AG09309 (cell line): ENCODE data around the gene TMEM183A.

Experiments
- DNase-seq: peaks from one replicate; pipeline ENCODE4 v3.0.0-alpha.2; 2010; ENCODE audit warnings: low read depth
- H3K4me3 ChIP-seq: 2 replicates; pipeline ENCODE4 v1.5.1; 2011; ENCODE audit warnings: mild to moderate bottlenecking, low read depth, low read length, moderate library complexity; ENCODE audit not compliant: control insufficient read depth
- TF ChIP-seq, protein P1 (sequence below): IDR thresholded peaks from 2 replicates; pipeline ENCODE4 v1.5.1; 2011; ENCODE audit warnings: mild to moderate bottlenecking, low read depth, low read length, inconsistent platforms; ENCODE audit not compliant: insufficient read depth, control insufficient read depth; ENCODE audit errors: missing control alignments

Gene TMEM183A

DNA sequence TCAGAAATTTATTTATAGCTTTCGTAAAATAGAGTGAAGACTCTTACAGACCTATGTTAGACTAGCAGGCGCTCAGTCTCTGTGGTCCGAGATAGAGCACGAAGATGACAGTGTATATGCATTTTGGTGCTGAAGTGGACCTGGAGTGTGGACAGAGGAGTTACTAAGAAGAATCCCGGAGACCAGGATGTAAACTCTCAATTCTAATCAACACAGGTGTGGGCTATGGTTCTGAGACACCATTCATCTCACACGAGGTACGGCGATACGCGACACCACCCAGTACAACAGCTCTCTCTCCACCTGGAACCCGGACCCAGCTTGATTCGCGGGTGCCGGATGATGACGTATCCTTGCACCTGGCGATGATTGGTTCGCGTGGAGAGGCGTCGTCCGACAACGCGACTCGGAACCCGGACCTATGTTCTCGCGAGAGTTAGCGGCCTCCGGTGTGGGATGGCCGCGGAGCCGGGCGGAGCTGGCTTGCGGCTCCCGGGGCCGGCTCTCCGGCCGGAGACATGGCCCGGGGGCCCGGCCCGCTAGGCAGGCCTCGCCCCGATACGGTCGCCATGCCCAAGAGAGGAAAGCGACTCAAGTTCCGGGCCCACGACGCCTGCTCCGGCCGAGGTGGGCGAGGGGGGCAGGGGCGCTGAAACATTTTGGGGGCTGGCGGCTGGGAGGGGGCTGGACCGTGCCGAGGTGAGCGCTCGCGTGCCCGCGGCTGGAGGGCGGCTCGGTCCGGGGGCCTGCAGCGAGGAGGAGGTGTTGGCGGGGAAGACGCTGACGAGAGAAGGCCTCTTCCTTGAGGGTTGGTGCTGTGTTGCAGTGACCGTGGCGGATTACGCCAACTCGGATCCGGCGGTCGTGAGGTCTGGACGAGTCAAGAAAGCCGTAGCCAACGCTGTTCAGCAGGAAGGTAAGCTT, at the start of gene TMEM183A:
TSS of gene TMEM183A (plus strand) at position 427 of the 924 bp plus-strand sequence. CDS start at position 519, 92 bp downstream.
- DNase-seq: peak; percentile 78
- peak within 1 kb of the TSS; percentile 75 for H3K4me3 ChIP-seq
- TF ChIP-seq, protein P1, sequence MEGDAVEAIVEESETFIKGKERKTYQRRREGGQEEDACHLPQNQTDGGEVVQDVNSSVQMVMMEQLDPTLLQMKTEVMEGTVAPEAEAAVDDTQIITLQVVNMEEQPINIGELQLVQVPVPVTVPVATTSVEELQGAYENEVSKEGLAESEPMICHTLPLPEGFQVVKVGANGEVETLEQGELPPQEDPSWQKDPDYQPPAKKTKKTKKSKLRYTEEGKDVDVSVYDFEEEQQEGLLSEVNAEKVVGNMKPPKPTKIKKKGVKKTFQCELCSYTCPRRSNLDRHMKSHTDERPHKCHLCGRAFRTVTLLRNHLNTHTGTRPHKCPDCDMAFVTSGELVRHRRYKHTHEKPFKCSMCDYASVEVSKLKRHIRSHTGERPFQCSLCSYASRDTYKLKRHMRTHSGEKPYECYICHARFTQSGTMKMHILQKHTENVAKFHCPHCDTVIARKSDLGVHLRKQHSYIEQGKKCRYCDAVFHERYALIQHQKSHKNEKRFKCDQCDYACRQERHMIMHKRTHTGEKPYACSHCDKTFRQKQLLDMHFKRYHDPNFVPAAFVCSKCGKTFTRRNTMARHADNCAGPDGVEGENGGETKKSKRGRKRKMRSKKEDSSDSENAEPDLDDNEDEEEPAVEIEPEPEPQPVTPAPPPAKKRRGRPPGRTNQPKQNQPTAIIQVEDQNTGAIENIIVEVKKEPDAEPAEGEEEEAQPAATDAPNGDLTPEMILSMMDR: no peak

DNA sequence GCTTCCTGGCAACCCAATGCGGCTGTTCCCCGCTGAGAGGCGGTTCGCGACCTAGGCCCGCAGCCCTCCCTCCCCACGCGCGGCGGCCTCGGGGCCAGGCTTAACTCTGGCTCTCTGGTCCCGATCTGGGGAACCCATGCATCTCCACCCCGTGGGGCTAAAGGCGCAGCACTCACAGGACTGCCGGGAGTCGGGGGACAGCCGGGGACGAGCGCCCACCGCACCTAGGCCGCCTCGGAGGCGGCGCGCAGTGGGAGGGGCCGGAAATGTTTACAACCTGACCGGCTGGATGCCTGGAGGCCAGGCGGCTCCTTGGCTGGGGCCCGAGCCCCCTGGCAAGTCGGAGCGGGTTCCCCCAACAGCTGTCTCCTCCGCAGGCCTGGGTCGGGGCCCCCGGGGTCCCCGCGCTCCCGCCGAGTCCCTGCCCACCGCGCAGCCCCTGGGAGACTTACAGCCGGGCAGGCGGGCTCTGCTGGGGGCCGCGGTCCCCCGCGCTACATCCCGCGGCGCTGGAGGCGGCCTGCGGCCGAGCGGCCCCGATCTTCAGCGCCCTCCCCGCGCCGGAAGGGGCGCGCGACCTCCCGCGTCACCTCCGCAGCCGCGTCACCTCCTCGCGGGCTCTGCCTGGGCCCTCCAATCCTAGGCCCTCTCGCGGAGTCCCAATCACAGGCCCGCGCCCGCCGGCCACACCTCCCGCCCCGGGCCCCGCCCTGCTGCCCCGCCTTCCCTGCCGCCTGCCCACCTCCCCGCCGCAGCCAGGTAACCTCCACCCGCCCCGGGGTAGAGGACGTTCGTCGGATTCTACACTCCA, 49.2 kb upstream of the TMEM183A start, which contains the start of gene ADIPOR1:
TSS of gene ADIPOR1 (minus strand) at position 580 of the 811 bp plus-strand sequence. CDS start 7,242 bp downstream, outside the sequence.
- TF ChIP-seq, protein P1: no peak
- peak within 1 kb of the TSS; percentile 87 for H3K4me3 ChIP-seq
- DNase-seq: peak; percentile 21

DNA sequence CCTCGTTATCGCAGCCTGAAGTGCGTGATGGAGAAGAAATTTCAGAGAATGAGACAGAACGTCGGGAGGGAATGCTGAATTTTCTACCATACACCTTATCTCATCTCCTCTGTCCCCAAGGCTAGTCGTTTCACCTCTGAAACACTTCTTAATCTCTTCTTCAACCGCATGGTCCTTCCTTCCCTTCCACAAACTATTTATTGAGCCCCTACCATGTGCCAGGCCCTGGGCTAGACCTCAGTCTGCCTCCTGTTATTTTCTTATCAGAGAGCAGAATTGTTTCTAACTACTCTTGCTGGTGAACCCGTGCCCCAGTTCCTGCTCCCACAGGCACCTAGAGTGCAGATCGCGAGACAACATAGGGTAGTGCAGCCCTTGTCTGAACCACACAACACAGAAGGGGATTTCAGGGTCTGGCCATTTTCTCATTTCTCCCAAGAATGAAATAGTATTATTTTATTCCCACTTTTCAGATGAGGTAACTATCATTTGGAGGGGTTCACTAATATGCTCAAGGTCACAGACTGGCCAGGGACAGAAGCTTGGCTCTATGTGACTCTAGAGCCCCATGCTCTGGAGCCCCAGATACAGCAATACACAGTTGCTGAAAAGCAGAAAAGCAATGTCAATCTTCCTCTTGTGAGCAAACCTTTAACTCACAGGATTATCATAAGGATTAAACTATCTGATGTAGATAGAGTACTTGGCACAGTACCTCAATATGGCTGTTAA, 48.5 kb upstream of the TMEM183A start:
- no peak for DNase-seq
- TF ChIP-seq, protein P1: no peak

DNA sequence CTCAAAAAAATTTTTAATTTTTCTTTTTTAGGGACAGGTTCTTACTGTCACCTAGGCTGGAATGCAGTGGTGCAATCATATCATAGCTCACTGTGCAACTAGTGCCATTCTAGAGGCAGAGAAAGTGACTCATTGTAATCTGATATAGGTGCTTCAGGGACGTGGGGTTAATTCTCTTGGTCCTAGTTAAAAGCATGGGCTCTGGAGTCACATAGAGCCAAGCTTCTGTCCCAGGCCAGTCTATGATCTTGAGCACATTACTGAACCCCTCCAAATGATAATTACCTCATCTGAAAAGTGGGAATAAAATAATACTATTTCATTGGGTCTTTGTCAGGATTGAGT, 47.9 kb upstream of the TMEM183A start:
- H3K4me3 ChIP-seq: no peak overlapping the region
- TF ChIP-seq, protein P1: no peak
- DNase-seq: no peak

More for the DNA sequence above, 48.5 kb upstream of the TMEM183A start:
- H3K4me3 ChIP-seq: peak overlapping the region; percentile 87

DNA sequence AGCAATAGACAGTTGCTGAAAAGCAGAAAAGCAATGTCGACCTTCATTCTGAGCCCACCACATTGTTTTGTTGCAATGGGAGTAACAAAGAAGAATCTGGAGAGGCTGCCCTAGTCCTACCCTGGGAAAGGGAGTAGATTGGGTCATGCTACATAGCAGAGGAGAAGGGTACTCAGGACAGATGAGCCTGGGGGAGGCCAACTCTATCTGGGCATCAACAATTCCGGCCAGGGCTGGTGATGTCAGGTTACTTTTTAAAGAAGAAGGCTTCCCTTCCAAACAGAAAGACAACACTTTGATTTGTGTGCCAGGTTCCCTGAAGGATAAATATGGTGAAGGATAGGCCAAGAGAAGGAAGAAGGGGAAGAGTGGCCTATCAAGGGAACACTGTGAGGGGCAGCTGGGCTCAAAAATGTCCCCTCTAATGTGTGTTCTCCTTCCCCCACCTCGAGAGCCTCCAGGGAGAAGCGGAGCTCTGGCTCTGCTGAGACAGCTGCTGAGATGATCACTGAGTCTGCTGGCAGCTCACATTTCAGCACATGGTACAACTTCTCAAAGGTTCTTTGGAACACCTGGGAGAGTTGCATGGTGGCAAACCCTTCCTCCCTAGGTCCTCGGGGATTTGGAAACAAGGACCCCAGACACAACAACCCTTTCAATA, 45.8 kb upstream of the TMEM183A start:
- no peak for DNase-seq
- TF ChIP-seq, protein P1: no peak
- H3K4me3 ChIP-seq: no peak overlapping the region
